ENCODE data around the gene CERS3. TPM values are rescaled to one million over a fixed set of nuclear protein-coding genes. Genes with fewer than 3 reads are reported as not detected.

The CERS3 gene
- total RNA-seq, 1 donor from 2014 or later = 0.09 TPM

GRCh38 chr15:100521907-100522306 lies 6.8 kb downstream of the CERS3 start:
- Mint-ChIP-seq H3K27me3 (ENCODE audit: low read depth) (peaks cover 3% of the 10 kb centered on the region), H3K36me3 (ENCODE audit: low read depth) (no peaks in the 10 kb centered on the region), H3K9me3 (peaks cover 6% of the 10 kb centered on the region), H3K27ac (no peak overlapping the region), H3K4me1 (ENCODE audit: low read depth) (peaks cover 12% of the 10 kb centered on the region), H3K4me3 (ENCODE audit: low read depth) (no peak overlapping the region)
- no peak for DNase-seq (ENCODE audit: low spot score)
- intact Hi-C loops (cut with micrococcal nuclease) = no loop called here

- Mint-ChIP-seq H3K27ac (no peak overlapping the region), H3K36me3 (ENCODE audit: low read depth) (no peaks in the 10 kb centered on the region), H3K4me3 (ENCODE audit: low read depth) (no peak overlapping the region), H3K4me1 (ENCODE audit: low read depth) (peaks cover 12% of the 10 kb centered on the region), H3K9me3 (peaks cover 6% of the 10 kb centered on the region), H3K27me3 (ENCODE audit: low read depth) (peaks cover 3% of the 10 kb centered on the region)
- DNase-seq (ENCODE audit: low spot score) = no peak
- intact Hi-C loops (cut with micrococcal nuclease) = no loop called here
These were observed 8.4 kb downstream of the CERS3 start for GRCh38 chr15:100520132-100520921.

- Mint-ChIP-seq H3K27ac (no peak overlapping the region), H3K4me3 (ENCODE audit: low read depth) (no peak overlapping the region), H3K36me3 (ENCODE audit: low read depth) (no peaks in the 10 kb centered on the region), H3K4me1 (ENCODE audit: low read depth) (peaks cover 12% of the 10 kb centered on the region), H3K27me3 (ENCODE audit: low read depth) (peaks cover 2% of the 10 kb centered on the region), H3K9me3 (peaks cover under 1% of the 10 kb centered on the region)
- intact Hi-C loops (cut with micrococcal nuclease) = no loop called here
- DNase-seq (ENCODE audit: low spot score) = no peak
These were observed 10.9 kb downstream of the CERS3 start for GRCh38 chr15:100517846-100518245.

- H3K27me3 Mint-ChIP-seq (ENCODE audit: low read depth) = peaks cover 2% of the 10 kb centered on the region
- DNase-seq (ENCODE audit: low spot score) = no peak
- H3K36me3 Mint-ChIP-seq (ENCODE audit: low read depth) = no peaks in the 10 kb centered on the region
- intact Hi-C loops (cut with micrococcal nuclease) = no loop called here
- no peaks in the 10 kb centered on the region for H3K9me3 Mint-ChIP-seq
- no peak overlapping the region for H3K4me3 Mint-ChIP-seq (ENCODE audit: low read depth)
- no peak overlapping the region for H3K27ac Mint-ChIP-seq
- peaks cover 12% of the 10 kb centered on the region for H3K4me1 Mint-ChIP-seq (ENCODE audit: low read depth)
These were observed 11.9 kb downstream of the CERS3 start for GRCh38 chr15:100516643-100517512.

- intact Hi-C loops (cut with micrococcal nuclease) = no loop called here
- H3K4me1 Mint-ChIP-seq (ENCODE audit: low read depth) = peaks cover 6% of the 10 kb centered on the region
- no peak for DNase-seq (ENCODE audit: low spot score)
- H3K27ac Mint-ChIP-seq = no peak overlapping the region
- peaks cover 2% of the 10 kb centered on the region for H3K27me3 Mint-ChIP-seq (ENCODE audit: low read depth)
- no peaks in the 10 kb centered on the region for H3K9me3 Mint-ChIP-seq
- no peaks in the 10 kb centered on the region for H3K36me3 Mint-ChIP-seq (ENCODE audit: low read depth)
- no peak overlapping the region for H3K4me3 Mint-ChIP-seq (ENCODE audit: low read depth)
These were observed 13.0 kb downstream of the CERS3 start for GRCh38 chr15:100515758-100516157.

GRCh38 chr15:100508641-100509300 lies 20.0 kb downstream of the CERS3 start:
- intact Hi-C loops (cut with micrococcal nuclease) = no loop called here
- no peak overlapping the region for H3K27ac Mint-ChIP-seq
- no peak overlapping the region for H3K4me3 Mint-ChIP-seq (ENCODE audit: low read depth)
- H3K9me3 Mint-ChIP-seq = no peaks in the 10 kb centered on the region
- no peak for DNase-seq (ENCODE audit: low spot score)
- H3K36me3 Mint-ChIP-seq (ENCODE audit: low read depth) = no peaks in the 10 kb centered on the region
- H3K27me3 Mint-ChIP-seq (ENCODE audit: low read depth) = peaks cover 9% of the 10 kb centered on the region
- no peaks in the 10 kb centered on the region for H3K4me1 Mint-ChIP-seq (ENCODE audit: low read depth)

GRCh38 chr15:100502651-100503050 lies 26.1 kb downstream of the CERS3 start:
- Mint-ChIP-seq H3K27ac (no peak overlapping the region), H3K4me1 (ENCODE audit: low read depth) (no peaks in the 10 kb centered on the region), H3K4me3 (ENCODE audit: low read depth) (no peak overlapping the region), H3K36me3 (ENCODE audit: low read depth) (no peaks in the 10 kb centered on the region), H3K9me3 (no peaks in the 10 kb centered on the region), H3K27me3 (ENCODE audit: low read depth) (peaks cover 9% of the 10 kb centered on the region)
- no peak for DNase-seq (ENCODE audit: low spot score)
- intact Hi-C loops (cut with micrococcal nuclease) = no loop called here

- Mint-ChIP-seq H3K4me1 (ENCODE audit: low read depth) (no peaks in the 10 kb centered on the region), H3K27me3 (ENCODE audit: low read depth) (peaks cover 11% of the 10 kb centered on the region), H3K9me3 (no peaks in the 10 kb centered on the region), H3K36me3 (ENCODE audit: low read depth) (no peaks in the 10 kb centered on the region), H3K4me3 (ENCODE audit: low read depth) (no peak overlapping the region), H3K27ac (no peak overlapping the region)
- intact Hi-C loops (cut with micrococcal nuclease) = no loop called here
- DNase-seq (ENCODE audit: low spot score) = no peak
These were observed 27.6 kb downstream of the CERS3 start for GRCh38 chr15:100501117-100501516.

- no peak overlapping the region for H3K4me3 Mint-ChIP-seq (ENCODE audit: low read depth)
- H3K36me3 Mint-ChIP-seq (ENCODE audit: low read depth) = no peaks in the 10 kb centered on the region
- H3K4me1 Mint-ChIP-seq (ENCODE audit: low read depth) = no peaks in the 10 kb centered on the region
- peaks cover 8% of the 10 kb centered on the region for H3K27me3 Mint-ChIP-seq (ENCODE audit: low read depth)
- H3K27ac Mint-ChIP-seq = no peak overlapping the region
- no peak for DNase-seq (ENCODE audit: low spot score)
- H3K9me3 Mint-ChIP-seq = no peaks in the 10 kb centered on the region
- intact Hi-C loops (cut with micrococcal nuclease) = no loop called here
These were observed 28.3 kb downstream of the CERS3 start for GRCh38 chr15:100500226-100500990.

- Mint-ChIP-seq H3K27me3 (ENCODE audit: low read depth) (peaks cover 12% of the 10 kb centered on the region), H3K36me3 (ENCODE audit: low read depth) (no peaks in the 10 kb centered on the region), H3K4me1 (ENCODE audit: low read depth) (no peaks in the 10 kb centered on the region), H3K4me3 (ENCODE audit: low read depth) (no peak overlapping the region), H3K27ac (no peak overlapping the region), H3K9me3 (no peaks in the 10 kb centered on the region)
- no peak for DNase-seq (ENCODE audit: low spot score)
- intact Hi-C loops (cut with micrococcal nuclease) = no loop called here
These were observed 32.9 kb downstream of the CERS3 start for GRCh38 chr15:100495861-100496260.

- no peaks in the 10 kb centered on the region for H3K4me1 Mint-ChIP-seq (ENCODE audit: low read depth)
- H3K36me3 Mint-ChIP-seq (ENCODE audit: low read depth) = no peaks in the 10 kb centered on the region
- H3K27me3 Mint-ChIP-seq (ENCODE audit: low read depth) = peaks cover 9% of the 10 kb centered on the region
- no peaks in the 10 kb centered on the region for H3K9me3 Mint-ChIP-seq
- H3K4me3 Mint-ChIP-seq (ENCODE audit: low read depth) = no peak overlapping the region
- intact Hi-C loops (cut with micrococcal nuclease) = no loop called here
- no peak for DNase-seq (ENCODE audit: low spot score)
- H3K27ac Mint-ChIP-seq = no peak overlapping the region
These were observed 35.5 kb downstream of the CERS3 start for GRCh38 chr15:100493213-100493612.

- H3K27me3 Mint-ChIP-seq (ENCODE audit: low read depth) = no peaks in the 10 kb centered on the region
- DNase-seq (ENCODE audit: low spot score) = no peak
- H3K4me3 Mint-ChIP-seq (ENCODE audit: low read depth) = no peak overlapping the region
- H3K36me3 Mint-ChIP-seq (ENCODE audit: low read depth) = no peaks in the 10 kb centered on the region
- peaks cover 5% of the 10 kb centered on the region for H3K9me3 Mint-ChIP-seq
- H3K27ac Mint-ChIP-seq = no peak overlapping the region
- H3K4me1 Mint-ChIP-seq (ENCODE audit: low read depth) = no peaks in the 10 kb centered on the region
- intact Hi-C loops (cut with micrococcal nuclease) = no loop called here
These were observed 44.3 kb downstream of the CERS3 start for GRCh38 chr15:100484443-100484842.
